GM23248 (cell line): ENCODE data around the gene ALPK3. TPM values are rescaled to one million over a fixed set of nuclear protein-coding genes. Genes with fewer than 3 reads are reported as not detected.

Experiments used
- DNase-seq: peaks from one replicate; pipeline ENCODE4 v3.0.0-alpha.2; 2015
- H2AFZ ChIP-seq: fragments of 200-600 bp; sonication (generic); 2 replicates; pipeline ENCODE4 v1.6.1; 2016; ENCODE audit warnings: antibody characterized with exemption
- H3F3A ChIP-seq: fragments of 200-600 bp; sonication (generic); 2 replicates; pipeline ENCODE4 v1.6.1; 2016; ENCODE audit warnings: mild to moderate bottlenecking, antibody characterized with exemption, mixed run types; ENCODE audit not compliant: insufficient read depth
- H3K27ac ChIP-seq: fragments of 200-600 bp; sonication (generic); 2 replicates; pipeline ENCODE4 v1.5.1; 2016; ENCODE audit warnings: mild to moderate bottlenecking
- H3K27me3 ChIP-seq: fragments of 200-600 bp; sonication (generic); replicated peaks from 2 replicates; pipeline ENCODE4 v1.6.1; 2016; ENCODE audit warnings: mild to moderate bottlenecking; ENCODE audit not compliant: insufficient read depth
- H3K36me3 ChIP-seq: fragments of 200-600 bp; sonication (generic); 2 replicates; pipeline ENCODE4 v1.6.1; 2016; ENCODE audit warnings: low read depth, mild to moderate bottlenecking
- H3K4me1 ChIP-seq: fragments of 200-600 bp; sonication (generic); 2 replicates; pipeline ENCODE4 v1.6.1; 2016; ENCODE audit warnings: mild to moderate bottlenecking; ENCODE audit not compliant: insufficient read depth
- H3K4me2 ChIP-seq: fragments of 200-600 bp; sonication (generic); one replicate; pipeline ENCODE4 v1.6.1; 2016; ENCODE audit warnings: mild to moderate bottlenecking; ENCODE audit not compliant: unreplicated experiment
- H3K4me3 ChIP-seq: fragments of 200-600 bp; sonication (generic); 2 replicates; pipeline ENCODE4 v1.5.1; 2016; ENCODE audit warnings: mild to moderate bottlenecking
- H3K79me2 ChIP-seq: fragments of 200-600 bp; sonication (generic); 2 replicates; pipeline ENCODE4 v1.6.1; 2016; ENCODE audit warnings: mild to moderate bottlenecking; ENCODE audit not compliant: insufficient read depth
- H3K9ac ChIP-seq: fragments of 200-600 bp; sonication (generic); 2 replicates; pipeline ENCODE4 v1.6.1; 2016; ENCODE audit warnings: mild to moderate bottlenecking
- H3K9me2 ChIP-seq: fragments of 200-600 bp; sonication (generic); 2 replicates; pipeline ENCODE4 v1.6.1; 2016; ENCODE audit warnings: mixed run types, mild to moderate bottlenecking, moderate library complexity; ENCODE audit not compliant: insufficient read depth
- H3K9me3 ChIP-seq: fragments of 200-600 bp; sonication (generic); one replicate; pipeline ENCODE4 v1.6.1; 2017; ENCODE audit warnings: low read depth
- H4K20me1 ChIP-seq: fragments of 200-600 bp; sonication (generic); 2 replicates; pipeline ENCODE4 v1.6.0; 2016; ENCODE audit not compliant: insufficient read depth
- EZH2 ChIP-seq: fragments of 200-600 bp; sonication (generic); IDR thresholded peaks from 2 replicates; pipeline ENCODE4 v1.6.1; 2018; ENCODE audit warnings: antibody characterized with exemption, mild to moderate bottlenecking; ENCODE audit not compliant: insufficient read depth, poor library complexity, severe bottlenecking
- EZH2phosphoT487 ChIP-seq: fragments of 200-600 bp; sonication (generic); IDR thresholded peaks from 2 replicates; pipeline ENCODE4 v1.6.1; 2018; ENCODE audit warnings: antibody characterized with exemption, moderate library complexity, mild to moderate bottlenecking, low read depth; ENCODE audit not compliant: insufficient read depth
- WGBS, 2 experiments: methylation state at CpG; one replicate each; pipeline ENCODE4 v1.1.6; 2015 to 2017; ENCODE audit warnings: low lambda C conversion rate in 2 of 2, low coverage in 1 of 2; ENCODE audit errors: missing lambda C conversion rate in 2 of 2; 5-methylcytosine and 5-hydroxymethylcytosine counted together
- in situ Hi-C: fragments of 300-500 bp; cut with MboI; formaldehyde crosslinking; loops from 2 replicates; pipeline ENCODE4 v1.15.0; 2020
- polyA plus RNA-seq: library from polyadenylated mRNA; unstranded; fragments of >200 nt; fragmentation: Nextera tagmentation; extraction: Ambion mirVana; gene quantifications from 2 replicates; pipeline ENCODE4 v1.2.1, GENCODE V29; 2016
- total RNA-seq: library from RNA; depleted of rRNA; stranded (reverse); fragments of >200 nt; shearing (Covaris generic); gene quantifications from 2 replicates; pipeline ENCODE4 v1.2.3, GENCODE V29; 2014

ALPK3 gene
- total and polyA plus RNA-seq, 2 experiments from 2014 or later, result 5.0 TPM; not detected in 1

GRCh38 chr15:84914909-84915605, 97.9 kb downstream of the ALPK3 start:
- H3K9ac ChIP-seq, result peak overlapping the region; percentile 63
- WGBS, 2 experiments, result 11 to 12% methylated on average over 12 of the region's 12 CpGs
- H2AFZ ChIP-seq, result peak overlapping the region; percentile 68
- no peak for TF ChIP-seq EZH2
- no peak for TF ChIP-seq EZH2phosphoT487
- H3K79me2 ChIP-seq, result no peaks in the 10 kb centered on the region
- H3K36me3 ChIP-seq, result no peaks in the 10 kb centered on the region
- no peaks in the 10 kb centered on the region for H3K9me3 ChIP-seq
- DNase-seq, result peak; percentile 95
- H3F3A ChIP-seq, result peaks cover 44% of the 10 kb centered on the region
- peak overlapping the region; percentile 55 for H3K4me2 ChIP-seq
- H3K27ac ChIP-seq, result peak overlapping the region; percentile 87
- H3K4me1 ChIP-seq, result peaks cover 44% of the 10 kb centered on the region
- no peaks in the 10 kb centered on the region for H4K20me1 ChIP-seq
- in situ Hi-C loops, result no loop called here
- no peaks in the 10 kb centered on the region for H3K9me2 ChIP-seq
- H3K27me3 ChIP-seq, result no peaks in the 10 kb centered on the region
- H3K4me3 ChIP-seq, result peak overlapping the region; percentile 46

GRCh38 chr15:84915606-84915958, 98.4 kb downstream of the ALPK3 start:
- Histone ChIP-seq H3K9ac (peak overlapping the region; percentile 63), H3K4me2 (peak overlapping the region; percentile 55), H3K9me3 (no peaks in the 10 kb centered on the region), H3K4me1 (peaks cover 46% of the 10 kb centered on the region), H3K27me3 (no peaks in the 10 kb centered on the region), H3K4me3 (peak overlapping the region; percentile 46; the same call in 1 of the 2 replicates), H3K27ac (peak overlapping the region; percentile 87), H3F3A (peaks cover 44% of the 10 kb centered on the region), H4K20me1 (no peaks in the 10 kb centered on the region), H3K9me2 (no peaks in the 10 kb centered on the region), H3K79me2 (no peaks in the 10 kb centered on the region), H3K36me3 (no peaks in the 10 kb centered on the region), H2AFZ (peak overlapping the region; percentile 68)
- TF ChIP-seq EZH2phosphoT487, result no peak
- no peak for TF ChIP-seq EZH2
- peak; percentile 53 for DNase-seq
- WGBS, 2 experiments, result 39 to 48% methylated on average over 3 of the region's 3 CpGs
- in situ Hi-C loops, result no loop called here

DNA sequence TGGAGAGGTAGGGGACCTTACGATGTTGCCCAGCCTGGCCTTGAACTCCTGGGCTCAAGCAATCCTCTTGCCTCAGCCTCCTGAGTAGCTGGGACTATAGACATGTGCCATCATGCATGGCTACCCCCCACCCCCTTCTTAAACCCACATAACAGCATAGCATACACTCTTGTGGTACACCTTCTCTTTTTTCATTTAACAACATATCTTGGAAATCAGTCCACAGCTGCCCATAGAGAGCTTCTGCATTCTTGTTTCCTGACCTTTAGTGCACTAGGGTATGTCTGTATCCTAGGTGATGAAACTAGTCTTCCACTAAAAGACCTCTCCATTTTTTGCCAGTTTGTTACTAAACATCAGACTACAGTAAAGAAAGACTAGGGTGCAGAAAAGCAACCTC, 100.3 kb downstream of the ALPK3 start:
- H3K4me3 ChIP-seq, result no peak overlapping the region
- no peaks in the 10 kb centered on the region for H3K9me3 ChIP-seq
- H3K4me2 ChIP-seq, result no peak overlapping the region
- H2AFZ ChIP-seq, result no peak overlapping the region
- TF ChIP-seq EZH2phosphoT487, result no peak
- TF ChIP-seq EZH2, result no peak
- DNase-seq, result no peak
- H3K27me3 ChIP-seq, result no peaks in the 10 kb centered on the region
- no peaks in the 10 kb centered on the region for H4K20me1 ChIP-seq
- in situ Hi-C loops, result no loop called here
- whole genome bisulfite sequencing, 2 experiments, result 100% methylated on average over 1 of the region's 1 CpG
- peaks cover 45% of the 10 kb centered on the region for H3F3A ChIP-seq
- H3K9me2 ChIP-seq, result no peaks in the 10 kb centered on the region
- H3K79me2 ChIP-seq, result no peaks in the 10 kb centered on the region
- no peak overlapping the region for H3K9ac ChIP-seq
- peaks cover 49% of the 10 kb centered on the region for H3K4me1 ChIP-seq
- H3K36me3 ChIP-seq, result no peaks in the 10 kb centered on the region
- no peak overlapping the region for H3K27ac ChIP-seq

GRCh38 chr15:84919106-84919667, 102.0 kb downstream of the ALPK3 start:
- H3F3A ChIP-seq, result peaks cover 32% of the 10 kb centered on the region
- H3K27me3 ChIP-seq, result no peaks in the 10 kb centered on the region
- no peak overlapping the region for H3K27ac ChIP-seq
- H3K4me3 ChIP-seq, result no peak overlapping the region
- no peak for DNase-seq
- H3K9me3 ChIP-seq, result no peaks in the 10 kb centered on the region
- in situ Hi-C loops, result no loop called here
- no peaks in the 10 kb centered on the region for H3K9me2 ChIP-seq
- no peaks in the 10 kb centered on the region for H3K36me3 ChIP-seq
- no peak for TF ChIP-seq EZH2phosphoT487
- TF ChIP-seq EZH2, result no peak
- H3K9ac ChIP-seq, result no peak overlapping the region
- 95 to 96% methylated on average over 2 of the region's 2 CpGs for WGBS, 2 experiments
- H3K4me1 ChIP-seq, result peaks cover 36% of the 10 kb centered on the region
- H2AFZ ChIP-seq, result no peak overlapping the region
- no peaks in the 10 kb centered on the region for H4K20me1 ChIP-seq
- no peak overlapping the region for H3K4me2 ChIP-seq
- H3K79me2 ChIP-seq, result no peaks in the 10 kb centered on the region
